ENCODE results near the gene CACNA1G.
A peak's percentile ranks its signal among the peaks of the same experiment; 100 is the strongest.

Gene CACNA1G

DNA sequence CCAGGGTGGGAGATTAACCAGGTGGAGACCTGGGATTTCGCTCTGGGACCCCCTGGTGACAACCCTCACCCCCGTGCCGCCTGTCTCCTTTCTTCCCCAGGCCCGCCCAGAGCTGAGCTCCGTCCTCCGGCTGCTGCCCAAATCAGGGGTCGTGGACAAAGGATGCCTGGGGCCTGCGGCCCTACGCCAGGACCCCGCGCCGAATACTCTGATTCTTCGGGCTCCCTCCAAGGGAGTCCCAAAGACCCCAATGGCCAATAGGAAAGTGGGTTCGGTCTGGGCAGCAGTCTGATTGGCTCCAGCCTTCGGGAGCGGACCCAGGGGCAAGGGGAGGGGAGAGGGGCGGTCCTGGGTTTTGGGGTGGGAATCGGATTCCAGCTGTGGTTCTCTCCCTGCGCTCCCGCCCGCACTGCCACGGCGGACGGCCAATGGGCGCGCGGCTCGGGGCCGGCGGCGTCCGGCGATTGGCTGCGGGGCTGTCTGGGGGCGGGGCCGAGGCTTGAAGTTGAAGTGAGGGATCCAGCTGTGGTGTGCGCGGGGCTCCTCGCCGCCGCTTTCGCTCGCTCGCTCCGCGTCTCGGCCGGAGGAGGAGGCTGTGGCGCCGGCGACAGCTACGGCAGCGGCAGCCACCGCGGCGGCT lies at the start of gene CACNA1G:
Gene CACNA1G, plus strand, starts transcription at position 531 of the 640 bp plus-strand sequence. CDS start 745 bp downstream, outside the sequence.
- DNase-seq (ENCODE audit: low read depth) = peak; percentile 36
- peak within 1 kb of the TSS; percentile 52 for H3K4me3 ChIP-seq (ENCODE audit: low read depth, low read length)

DNA sequence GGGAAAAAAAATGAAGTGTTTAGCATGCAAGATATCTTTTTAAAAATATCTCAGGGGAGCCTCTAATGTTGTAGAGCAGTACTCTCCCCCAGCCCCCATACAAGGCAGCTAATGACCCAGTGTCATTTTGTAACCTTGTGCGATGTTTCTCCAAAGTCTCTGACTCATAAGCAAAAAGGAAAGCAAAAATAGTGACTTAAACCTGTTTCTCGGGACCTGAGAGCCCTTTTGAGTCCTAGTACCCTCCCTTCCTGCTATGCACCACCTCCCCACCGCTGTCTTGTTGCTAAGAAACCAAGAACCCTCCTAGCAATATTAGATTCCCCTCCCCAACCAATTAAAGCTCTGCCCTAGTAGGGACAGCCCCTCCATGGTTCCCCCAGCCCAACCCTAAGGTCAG lies 49.5 kb upstream of the CACNA1G start:
- no peak overlapping the region for H3K4me3 ChIP-seq (ENCODE audit: low read depth, low read length)
- DNase-seq (ENCODE audit: low read depth) = no peak

DNA sequence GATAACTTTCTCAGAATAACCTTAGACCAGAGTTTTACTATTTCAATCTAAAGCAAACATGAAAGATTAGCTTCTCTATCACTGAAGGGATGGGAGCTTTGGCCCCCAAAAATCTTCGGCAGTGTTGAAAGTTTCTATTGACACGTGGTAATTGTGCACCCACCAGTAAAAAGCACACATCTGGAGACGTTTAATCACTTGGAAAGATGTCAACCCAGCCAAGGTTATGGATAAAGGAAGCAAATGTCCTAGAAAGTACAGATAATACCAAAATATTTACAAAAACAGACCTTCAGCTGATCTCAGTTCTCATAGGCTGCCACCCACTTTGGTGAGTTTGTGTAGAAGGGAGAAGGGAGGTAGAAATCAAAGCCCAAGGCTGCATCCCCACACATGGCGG lies 47.0 kb upstream of the CACNA1G start:
- H3K4me3 ChIP-seq (ENCODE audit: low read depth, low read length) = no peak overlapping the region
- DNase-seq (ENCODE audit: low read depth) = no peak

DNA sequence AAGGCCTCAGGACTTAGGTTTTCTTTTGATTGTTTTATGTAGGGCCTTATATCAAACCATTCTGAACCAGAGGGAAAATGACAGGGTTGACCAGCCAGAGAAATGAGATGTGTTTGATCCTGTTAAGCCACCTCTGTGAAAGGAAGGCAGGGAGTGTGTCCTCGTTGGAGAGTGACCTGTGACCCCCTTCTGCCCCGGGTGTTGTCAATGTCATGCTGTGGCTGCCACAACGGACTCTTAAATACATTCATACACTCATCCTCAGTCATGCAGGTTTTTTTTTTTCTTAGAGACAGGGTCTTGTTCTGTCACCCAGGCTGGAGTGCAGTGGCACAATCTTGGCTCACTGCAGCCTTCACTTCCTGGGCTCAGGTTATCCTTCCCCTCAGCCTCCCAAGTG lies 46.1 kb upstream of the CACNA1G start:
- DNase-seq (ENCODE audit: low read depth) = no peak
- H3K4me3 ChIP-seq (ENCODE audit: low read depth, low read length) = no peak overlapping the region

DNA sequence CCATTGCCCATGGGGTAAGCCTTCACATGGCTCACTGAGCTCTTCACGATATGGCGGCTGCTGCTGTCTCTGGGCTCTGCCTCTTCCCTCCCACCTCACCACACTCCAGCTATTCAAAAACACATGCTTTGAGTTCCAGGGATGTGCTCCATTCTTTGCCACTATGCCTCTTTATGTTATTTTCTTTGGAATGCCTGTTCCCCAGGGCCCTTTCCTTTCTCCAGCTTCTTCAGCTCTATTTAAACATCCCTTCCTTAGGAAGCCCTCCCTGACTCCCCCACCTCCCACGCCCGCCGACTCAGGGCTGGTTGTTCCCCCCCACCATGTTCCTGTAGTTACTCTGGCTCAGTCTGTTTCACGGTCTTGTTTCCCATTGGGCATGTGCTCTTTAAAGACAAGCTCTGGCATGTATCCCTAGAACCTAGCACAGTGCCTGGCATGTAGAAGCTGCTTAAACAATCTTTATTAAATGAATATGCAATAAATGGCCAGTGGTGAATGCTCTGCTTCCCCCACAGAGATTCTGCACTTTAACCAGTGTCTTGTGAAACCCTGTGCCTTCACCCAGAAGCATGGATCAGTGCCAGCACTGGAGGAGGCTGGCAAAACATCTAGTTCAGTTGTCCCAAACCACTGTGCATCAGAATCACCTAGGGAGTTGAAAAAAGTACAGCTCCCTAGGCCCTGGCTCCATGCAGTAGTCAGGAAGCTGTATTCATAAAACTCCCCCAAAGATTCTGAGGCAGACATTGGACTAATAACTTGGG lies 45.4 kb upstream of the CACNA1G start:
- peak; percentile 79 for DNase-seq (ENCODE audit: low read depth)
- no peak overlapping the region for H3K4me3 ChIP-seq (ENCODE audit: low read depth, low read length)

DNA sequence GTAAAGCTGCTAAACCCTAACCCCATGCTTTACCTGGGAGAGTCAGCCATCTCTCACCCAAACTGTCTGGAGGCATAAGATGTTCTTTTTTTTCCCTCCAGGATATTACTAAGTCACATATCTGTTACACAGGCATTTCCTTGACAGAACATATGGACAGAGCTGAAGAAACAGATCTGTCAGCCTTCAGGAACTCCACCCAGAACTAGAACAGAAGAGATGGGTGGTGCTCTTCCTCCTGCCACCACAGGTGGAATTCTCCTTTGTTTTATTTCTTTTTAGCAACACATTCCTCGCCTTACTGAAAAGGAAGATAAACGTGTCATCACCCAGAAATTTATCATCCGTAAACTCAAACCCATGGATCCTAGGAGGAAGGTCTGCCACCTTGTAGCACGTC lies 43.5 kb upstream of the CACNA1G start:
- no peak for DNase-seq (ENCODE audit: low read depth)
- no peak overlapping the region for H3K4me3 ChIP-seq (ENCODE audit: low read depth, low read length)

DNA sequence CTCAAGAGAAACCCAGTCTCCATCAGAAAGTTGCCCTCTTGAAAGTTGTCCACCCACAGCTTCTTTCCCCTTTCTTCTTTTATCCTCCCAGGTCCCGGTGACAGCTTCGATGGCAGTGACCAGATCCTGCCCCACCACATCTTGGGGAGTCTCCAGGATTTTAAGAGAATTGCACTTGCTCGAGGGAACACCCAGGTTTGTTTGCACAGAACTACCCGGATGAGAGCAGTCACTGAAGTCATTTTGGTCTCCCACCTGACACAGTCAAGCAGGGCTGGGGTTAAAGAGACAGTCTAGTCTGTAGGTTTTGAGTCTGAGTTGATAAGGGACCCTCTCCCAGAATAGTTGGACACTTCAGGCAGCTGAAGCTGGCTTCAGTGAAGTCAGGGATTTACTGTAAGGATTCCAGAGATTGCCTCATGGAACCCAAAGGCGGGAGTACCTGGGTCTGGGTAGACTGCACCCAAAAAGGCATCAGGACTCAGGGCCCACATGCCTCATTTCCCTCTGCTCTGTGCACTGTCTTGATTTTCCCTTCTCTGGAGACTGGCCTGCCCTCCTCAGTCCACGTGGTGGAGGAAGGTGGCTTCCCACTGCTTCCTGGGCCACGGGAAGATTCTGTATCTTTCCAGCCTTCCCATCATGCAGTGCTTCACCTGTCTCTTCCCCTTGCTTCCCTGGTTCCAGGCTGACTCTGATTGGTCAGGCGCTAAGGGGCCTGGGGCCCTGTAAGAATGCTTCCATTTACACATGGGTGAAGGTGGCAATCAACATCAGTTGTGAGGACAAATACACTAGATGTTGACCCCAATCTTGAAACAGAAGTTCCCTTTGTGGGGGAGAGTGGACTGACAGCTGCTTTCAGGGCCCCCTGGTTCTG lies 42.8 kb upstream of the CACNA1G start:
- H3K4me3 ChIP-seq (ENCODE audit: low read depth, low read length) = no peak overlapping the region
- DNase-seq (ENCODE audit: low read depth) = no peak

DNA sequence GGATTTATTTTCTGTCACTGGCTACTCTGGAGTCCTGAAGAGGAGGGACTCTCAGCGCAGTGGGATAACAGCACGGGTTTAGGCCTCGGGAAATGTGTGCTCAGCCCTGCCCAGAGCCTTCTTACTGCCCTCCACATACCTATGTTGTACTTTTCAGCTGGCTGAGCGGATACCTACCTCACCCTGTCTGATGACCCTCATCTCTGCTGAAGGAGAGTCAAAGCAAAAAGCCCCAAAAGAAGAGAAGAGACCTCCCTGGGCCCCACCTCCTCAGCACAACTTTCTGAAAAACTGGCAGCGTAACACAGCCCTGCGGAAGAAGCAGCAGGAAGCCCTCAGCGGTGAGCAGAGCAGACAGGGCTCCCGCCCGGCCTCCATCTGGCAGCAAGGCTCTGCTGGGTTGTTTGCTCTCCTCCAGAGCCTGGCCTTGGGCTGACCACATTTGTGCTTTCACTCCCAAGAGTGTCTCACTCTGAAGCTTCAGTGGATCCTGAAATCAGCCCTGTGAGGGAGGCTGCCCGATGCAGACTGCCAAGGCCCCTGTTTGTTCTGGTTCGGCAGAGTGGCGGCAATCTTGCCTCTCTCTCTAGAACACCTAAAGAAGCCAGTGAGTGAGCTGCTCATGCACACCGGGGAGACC lies 42.0 kb upstream of the CACNA1G start:
- DNase-seq (ENCODE audit: low read depth) = no peak
- H3K4me3 ChIP-seq (ENCODE audit: low read depth, low read length) = no peak overlapping the region

DNA sequence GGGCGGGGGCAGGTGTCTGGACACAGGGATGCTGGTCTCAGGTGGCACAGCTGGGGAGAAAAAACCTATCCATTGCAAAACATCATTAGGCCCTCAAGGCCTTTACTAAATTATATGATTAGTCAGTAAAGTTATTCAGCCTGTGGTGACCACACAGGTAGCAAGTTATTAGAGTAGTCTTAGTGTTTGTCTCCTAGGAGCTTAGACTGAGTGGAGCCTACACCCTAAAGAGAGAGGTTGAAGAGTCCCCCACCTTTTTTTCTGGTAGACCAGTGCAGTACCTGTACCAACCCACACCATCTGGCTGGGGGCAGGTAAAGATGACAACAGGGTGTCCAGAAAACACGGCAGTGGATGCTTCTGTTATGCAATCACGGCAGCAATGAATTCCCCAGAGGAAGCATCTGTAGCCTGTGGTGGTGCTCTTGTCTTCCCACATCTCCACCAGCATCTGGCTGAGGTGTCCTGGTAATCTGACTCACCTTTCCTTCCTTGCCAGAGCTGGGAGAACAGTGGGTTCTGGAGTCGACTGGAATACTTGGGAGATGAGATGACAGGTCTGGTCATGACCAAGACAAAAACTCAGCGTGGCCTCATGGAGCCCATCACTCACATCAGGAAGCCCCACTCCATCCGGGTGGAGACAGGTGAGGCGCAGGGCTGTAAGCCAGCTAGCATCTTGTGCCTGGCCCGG lies 41.2 kb upstream of the CACNA1G start:
- H3K4me3 ChIP-seq (ENCODE audit: low read depth, low read length) = no peak overlapping the region
- no peak for DNase-seq (ENCODE audit: low read depth)

DNA sequence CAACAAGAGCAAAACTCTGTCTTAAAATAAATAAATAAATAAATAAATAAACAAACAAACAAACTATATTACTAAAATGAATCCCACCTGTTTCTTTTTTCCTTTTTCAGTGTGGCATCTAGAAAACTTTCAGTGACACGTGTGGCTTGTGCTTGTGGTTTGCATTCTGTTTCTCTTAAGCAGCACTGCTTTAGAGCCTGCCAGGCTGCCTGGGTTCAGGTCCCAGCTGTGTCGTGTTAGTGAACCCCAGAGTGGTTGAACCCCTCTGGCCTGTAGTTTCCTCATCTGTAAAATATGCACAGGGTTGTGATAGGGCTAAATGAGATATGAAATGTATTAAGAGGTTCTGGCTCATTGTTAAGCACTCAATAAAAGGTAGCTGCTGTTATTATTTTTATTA lies 40.0 kb upstream of the CACNA1G start:
- DNase-seq (ENCODE audit: low read depth) = no peak
- H3K4me3 ChIP-seq (ENCODE audit: low read depth, low read length) = no peak overlapping the region

DNA sequence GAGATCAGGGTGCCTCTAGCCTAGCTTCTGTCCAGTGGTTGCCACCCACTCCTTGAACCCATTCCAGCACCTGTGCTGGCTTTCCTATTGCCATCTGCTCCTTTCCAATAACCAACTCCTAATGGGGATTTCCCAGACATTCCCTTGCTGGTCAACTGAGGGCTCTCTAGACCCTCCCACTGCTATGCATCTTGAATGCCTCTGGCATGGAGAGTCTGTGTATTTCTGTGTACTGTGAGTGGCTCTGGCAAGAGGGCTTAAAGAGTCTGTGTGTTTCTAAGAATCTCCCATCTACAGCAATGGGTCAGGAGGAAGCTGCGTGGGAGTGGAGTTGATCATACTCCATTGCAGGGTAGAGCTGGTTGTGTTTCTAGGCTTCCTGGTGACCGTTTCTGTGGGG lies 39.0 kb upstream of the CACNA1G start:
- no peak overlapping the region for H3K4me3 ChIP-seq (ENCODE audit: low read depth, low read length)
- DNase-seq (ENCODE audit: low read depth) = no peak

DNA sequence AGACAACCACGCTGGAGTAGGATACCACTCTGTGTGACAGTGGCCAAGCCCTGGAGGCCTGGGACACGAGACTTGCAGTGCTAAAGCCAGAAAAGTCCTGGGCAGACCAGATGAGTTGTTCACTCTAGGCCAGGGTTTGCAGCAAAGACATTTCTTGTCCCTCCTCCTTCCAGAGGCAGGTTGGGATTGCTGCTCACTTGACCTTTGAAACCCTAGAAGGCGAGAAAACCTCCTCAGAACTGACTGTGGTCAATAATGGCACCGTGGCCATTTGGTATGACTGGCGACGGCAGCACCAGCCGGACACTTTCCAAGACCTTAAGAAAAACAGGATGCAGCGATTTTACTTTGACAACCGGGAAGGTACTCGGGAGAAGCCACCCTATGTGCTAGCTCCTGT lies 37.7 kb upstream of the CACNA1G start:
- H3K4me3 ChIP-seq (ENCODE audit: low read depth, low read length) = no peak overlapping the region

DNA sequence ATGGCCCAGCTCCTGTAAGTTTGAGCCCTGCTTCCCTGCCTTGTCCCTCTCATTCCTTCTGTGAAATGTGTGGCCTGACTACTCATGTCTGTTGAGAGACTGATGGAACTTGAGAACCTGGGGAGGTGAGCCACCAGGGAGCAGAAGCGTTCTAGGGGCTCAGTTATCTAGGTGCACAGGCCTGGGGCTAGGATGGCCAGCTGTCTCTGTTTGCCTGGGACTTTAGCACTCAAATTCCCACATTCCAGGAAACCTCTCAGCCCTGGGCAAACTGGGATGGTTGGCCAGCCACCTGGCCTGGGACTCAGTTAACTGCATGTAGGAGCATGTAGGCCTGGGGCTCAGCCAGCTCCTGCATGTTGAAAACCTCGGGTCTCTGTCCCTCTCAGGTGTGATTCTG lies 37.3 kb upstream of the CACNA1G start:
- DNase-seq (ENCODE audit: low read depth) = no peak
- H3K4me3 ChIP-seq (ENCODE audit: low read depth, low read length) = no peak overlapping the region

More for the DNA sequence above, 37.7 kb upstream of the CACNA1G start:
- no peak for DNase-seq (ENCODE audit: low read depth)

DNA sequence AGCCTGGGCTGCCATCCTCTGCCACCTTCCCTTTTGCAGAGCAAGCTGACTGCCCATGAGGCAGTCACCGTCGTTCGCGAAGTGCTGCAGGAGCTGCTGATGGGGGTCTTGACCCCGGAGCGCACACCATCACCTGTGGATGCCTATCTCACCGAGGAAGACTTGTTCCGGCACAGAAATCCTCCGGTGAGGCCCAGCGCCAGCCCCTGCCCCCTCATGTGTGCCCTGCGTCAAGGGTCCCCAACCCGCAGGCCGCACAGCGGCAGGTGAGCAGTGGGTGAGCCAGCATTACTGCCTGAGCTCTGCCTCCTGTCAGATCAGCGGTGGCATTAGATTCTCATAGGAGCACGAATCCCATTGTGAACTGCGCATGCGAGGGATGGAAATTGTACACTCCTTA lies 35.7 kb upstream of the CACNA1G start:
- DNase-seq (ENCODE audit: low read depth) = no peak
- no peak overlapping the region for H3K4me3 ChIP-seq (ENCODE audit: low read depth, low read length)

DNA sequence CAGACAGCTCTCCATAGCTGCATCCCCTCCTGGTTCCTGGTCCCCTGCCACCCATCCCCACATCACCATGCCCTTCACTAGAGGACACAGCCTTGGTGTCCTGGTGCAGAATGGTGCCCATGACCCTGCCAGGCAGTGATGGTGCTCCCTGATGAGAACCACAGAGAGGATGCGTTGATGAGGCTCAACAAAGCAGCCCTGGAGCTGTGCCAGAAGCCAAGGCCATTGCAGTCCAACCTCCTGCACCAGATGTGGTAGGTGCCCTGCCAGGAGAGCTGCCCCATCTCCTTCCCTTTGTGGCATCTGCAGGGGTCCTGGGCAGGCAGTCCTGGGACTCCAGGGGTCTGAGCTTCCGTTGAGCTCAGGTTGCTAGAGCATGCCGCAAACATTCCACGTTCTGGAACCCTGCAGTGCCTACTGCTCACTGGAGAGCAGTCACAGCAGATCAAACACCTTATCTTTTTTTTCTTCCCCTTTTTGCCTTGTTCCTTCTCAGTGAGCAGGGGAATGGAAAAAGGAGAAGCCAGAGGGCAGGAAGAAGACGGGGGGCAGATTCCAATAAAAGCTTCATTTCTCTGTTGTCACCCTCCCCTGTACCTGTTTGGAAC lies 33.3 kb upstream of the CACNA1G start:
- H3K4me3 ChIP-seq (ENCODE audit: low read depth, low read length) = no peak overlapping the region
- DNase-seq (ENCODE audit: low read depth) = no peak

DNA sequence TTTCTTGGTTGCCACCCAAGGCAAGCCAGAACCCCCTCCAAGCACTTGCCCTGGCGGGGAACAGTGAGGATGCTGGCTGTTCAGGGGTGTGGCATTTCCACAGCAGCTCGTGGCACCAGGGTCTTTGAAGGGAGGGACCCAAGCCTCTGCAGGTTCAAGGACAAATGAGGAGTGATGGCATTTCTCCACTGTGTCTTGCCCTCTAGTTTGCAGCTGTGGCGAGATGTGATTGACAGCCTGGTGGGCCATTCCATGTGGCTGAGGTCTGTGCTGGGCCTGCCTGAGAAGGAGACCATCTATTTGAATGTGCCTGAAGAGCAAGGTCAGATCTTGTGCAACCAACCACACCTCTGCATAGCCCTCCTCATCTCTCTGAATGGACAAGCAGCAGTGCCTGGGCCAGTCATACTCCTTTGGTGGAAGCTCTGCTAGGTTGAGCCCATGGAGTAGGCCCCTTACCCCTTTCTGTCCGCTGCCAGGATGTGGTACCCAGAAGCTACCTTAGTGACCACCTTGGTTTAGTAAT lies 32.5 kb upstream of the CACNA1G start:
- H3K4me3 ChIP-seq (ENCODE audit: low read depth, low read length) = no peak overlapping the region
- DNase-seq (ENCODE audit: low read depth) = no peak

DNA sequence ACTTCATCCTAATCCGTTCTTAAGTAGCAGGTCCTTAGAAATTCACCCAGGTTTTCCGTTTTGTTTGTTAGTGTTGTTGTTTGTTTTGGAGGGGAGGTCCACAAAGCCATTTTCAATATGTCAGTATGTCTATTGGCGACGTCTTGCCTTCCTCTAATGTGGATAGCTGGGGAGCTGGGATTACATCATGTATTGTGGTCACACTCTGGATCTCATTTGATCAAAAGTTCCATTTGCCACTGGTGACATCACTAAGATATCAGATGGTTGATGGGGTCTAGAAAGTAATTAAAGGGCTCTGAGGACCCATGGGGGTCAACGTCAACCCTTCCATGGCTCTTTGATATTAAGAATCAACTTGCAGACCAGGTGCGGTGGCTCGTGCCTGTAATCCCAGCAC lies 30.7 kb upstream of the CACNA1G start:
- no peak overlapping the region for H3K4me3 ChIP-seq (ENCODE audit: low read depth, low read length)
- no peak for DNase-seq (ENCODE audit: low read depth)

DNA sequence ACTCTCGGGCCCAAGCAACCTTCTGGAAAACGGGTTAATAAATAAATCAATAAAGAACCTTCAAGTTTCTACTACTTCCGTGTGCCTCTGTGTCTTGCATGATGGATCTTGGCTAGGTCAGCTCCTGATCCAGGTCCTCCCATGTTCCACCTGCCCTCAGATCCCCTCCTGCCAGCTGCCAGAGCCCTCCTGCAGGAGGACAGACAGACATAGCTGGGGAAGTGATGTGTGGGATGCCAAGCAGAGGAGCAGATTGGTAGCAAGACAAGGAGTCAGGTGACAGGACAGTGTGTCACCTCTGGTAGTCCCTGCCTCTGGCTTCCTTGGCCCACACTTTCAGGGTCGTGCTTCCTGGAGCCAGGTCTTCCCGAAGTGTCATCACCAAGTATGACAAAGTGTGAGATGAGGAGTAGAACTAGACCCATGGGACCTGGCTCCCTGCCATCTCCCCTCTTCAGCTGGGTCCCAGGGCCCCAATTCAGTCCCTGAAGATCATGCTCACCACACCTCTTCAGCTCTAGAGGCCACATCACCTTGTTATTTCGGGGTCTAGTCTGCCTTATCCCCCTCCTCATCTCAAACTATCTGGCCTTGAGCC lies 29.0 kb upstream of the CACNA1G start:
- no peak overlapping the region for H3K4me3 ChIP-seq (ENCODE audit: low read depth, low read length)
- no peak for DNase-seq (ENCODE audit: low read depth)

Measured in skeletal muscle cell (primary cell).